Lower lobe of right lung (tissue), 2 donors: ENCODE measurements around the gene CDHR3. TPM values are rescaled to one million over a fixed set of nuclear protein-coding genes. Genes with fewer than 3 reads are reported as not detected.

Experiments used
- ATAC-seq, 2 donors: fragments of 200-7000 bp; cut with Tn5 transposase; one replicate each; pipeline ENCODE4 v1.9.1; 2020 to 2022; ENCODE audit warnings: mild to moderate bottlenecking in 2 of 2, moderate library complexity in 2 of 2
- DNase-seq: peaks from one replicate; pipeline ENCODE4 v3.0.0-alpha.2; 2020
- H3K27ac ChIP-seq: fragments of 200-600 bp; one replicate; pipeline ENCODE4 v1.8.0; 2022
- H3K27me3 ChIP-seq: fragments of 200-600 bp; one replicate; pipeline ENCODE4 v1.8.0; 2022; ENCODE audit warnings: low read depth
- H3K36me3 ChIP-seq: fragments of 200-600 bp; one replicate; pipeline ENCODE4 v1.8.0; 2022; ENCODE audit warnings: mild to moderate bottlenecking
- H3K4me1 ChIP-seq: fragments of 200-600 bp; one replicate; pipeline ENCODE4 v1.8.0; 2022
- H3K4me3 ChIP-seq: fragments of 200-600 bp; one replicate; pipeline ENCODE4 v1.8.0; 2022; ENCODE audit warnings: mild to moderate bottlenecking
- H3K9me3 ChIP-seq: fragments of 200-600 bp; one replicate; pipeline ENCODE4 v1.8.0; 2022
- intact Hi-C: fragments of 100-400 bp; cut with DNase I; formaldehyde crosslinking; loops from one replicate; pipeline ENCODE4 v1.11.0; 2022
- total RNA-seq: library from RNA; stranded (reverse); fragmentation: NEBNext Ultra II Directional; extraction: Animal tissue kit (Norgen Biotek cat#: 25700); gene quantifications from one replicate; pipeline ENCODE4 v1.2.1, GENCODE V29; 2021
- TF ChIP-seq, protein P1 (sequence below): fragments of 200-600 bp; IDR thresholded peaks from one replicate; pipeline ENCODE4 v1.8.0; 2022; ENCODE audit warnings: antibody characterized with exemption, mild to moderate bottlenecking
- donor health status: DM: no; HTN: yes; CAD: no; lungs with severe emphysema.

CDHR3 gene
- total RNA-seq, 1 donor from 2014 or later: 28.7 TPM

- no peak for DNase-seq
- H3K27ac ChIP-seq: no peak overlapping the region
- H3K27me3 ChIP-seq: no peaks in the 10 kb centered on the region
- intact Hi-C loops: no loop called here
- ATAC-seq: no peak
- no peak overlapping the region for H3K4me3 ChIP-seq
- H3K9me3 ChIP-seq: no peaks in the 10 kb centered on the region
- no peaks in the 10 kb centered on the region for H3K36me3 ChIP-seq
- peaks cover 5% of the 10 kb centered on the region for H3K4me1 ChIP-seq
- TF ChIP-seq, protein P1, sequence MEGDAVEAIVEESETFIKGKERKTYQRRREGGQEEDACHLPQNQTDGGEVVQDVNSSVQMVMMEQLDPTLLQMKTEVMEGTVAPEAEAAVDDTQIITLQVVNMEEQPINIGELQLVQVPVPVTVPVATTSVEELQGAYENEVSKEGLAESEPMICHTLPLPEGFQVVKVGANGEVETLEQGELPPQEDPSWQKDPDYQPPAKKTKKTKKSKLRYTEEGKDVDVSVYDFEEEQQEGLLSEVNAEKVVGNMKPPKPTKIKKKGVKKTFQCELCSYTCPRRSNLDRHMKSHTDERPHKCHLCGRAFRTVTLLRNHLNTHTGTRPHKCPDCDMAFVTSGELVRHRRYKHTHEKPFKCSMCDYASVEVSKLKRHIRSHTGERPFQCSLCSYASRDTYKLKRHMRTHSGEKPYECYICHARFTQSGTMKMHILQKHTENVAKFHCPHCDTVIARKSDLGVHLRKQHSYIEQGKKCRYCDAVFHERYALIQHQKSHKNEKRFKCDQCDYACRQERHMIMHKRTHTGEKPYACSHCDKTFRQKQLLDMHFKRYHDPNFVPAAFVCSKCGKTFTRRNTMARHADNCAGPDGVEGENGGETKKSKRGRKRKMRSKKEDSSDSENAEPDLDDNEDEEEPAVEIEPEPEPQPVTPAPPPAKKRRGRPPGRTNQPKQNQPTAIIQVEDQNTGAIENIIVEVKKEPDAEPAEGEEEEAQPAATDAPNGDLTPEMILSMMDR: no peak
Observed at GRCh38 chr7:106047818-106048705, 85.0 kb downstream of the CDHR3 start.

DNA sequence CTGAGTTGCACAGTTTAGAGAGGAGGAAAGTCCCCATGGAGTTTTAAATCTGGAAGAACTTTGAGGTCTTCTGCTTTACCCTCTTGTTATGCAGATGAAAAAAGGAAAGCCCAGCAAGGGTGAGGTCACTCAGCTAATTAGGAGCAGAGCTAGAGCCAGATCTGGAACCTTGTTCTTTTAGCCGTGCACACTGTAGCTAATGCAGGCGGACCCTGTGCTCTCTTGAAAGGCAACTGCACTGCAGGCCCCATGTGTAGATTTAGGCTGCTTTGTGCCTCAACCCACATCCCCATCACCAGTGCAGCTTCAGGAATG, 85.6 kb downstream of the CDHR3 start:
- no peak overlapping the region for H3K4me3 ChIP-seq
- H3K27me3 ChIP-seq: no peaks in the 10 kb centered on the region
- H3K27ac ChIP-seq: no peak overlapping the region
- intact Hi-C loops: no loop called here
- DNase-seq (no peak), ATAC-seq (no peak)
- no peaks in the 10 kb centered on the region for H3K9me3 ChIP-seq
- TF ChIP-seq, protein P1: no peak
- peaks cover 4% of the 10 kb centered on the region for H3K4me1 ChIP-seq
- H3K36me3 ChIP-seq: no peaks in the 10 kb centered on the region

- no peak overlapping the region for H3K27ac ChIP-seq
Observed at GRCh38 chr7:106049139-106049752, 86.2 kb downstream of the CDHR3 start.

DNA sequence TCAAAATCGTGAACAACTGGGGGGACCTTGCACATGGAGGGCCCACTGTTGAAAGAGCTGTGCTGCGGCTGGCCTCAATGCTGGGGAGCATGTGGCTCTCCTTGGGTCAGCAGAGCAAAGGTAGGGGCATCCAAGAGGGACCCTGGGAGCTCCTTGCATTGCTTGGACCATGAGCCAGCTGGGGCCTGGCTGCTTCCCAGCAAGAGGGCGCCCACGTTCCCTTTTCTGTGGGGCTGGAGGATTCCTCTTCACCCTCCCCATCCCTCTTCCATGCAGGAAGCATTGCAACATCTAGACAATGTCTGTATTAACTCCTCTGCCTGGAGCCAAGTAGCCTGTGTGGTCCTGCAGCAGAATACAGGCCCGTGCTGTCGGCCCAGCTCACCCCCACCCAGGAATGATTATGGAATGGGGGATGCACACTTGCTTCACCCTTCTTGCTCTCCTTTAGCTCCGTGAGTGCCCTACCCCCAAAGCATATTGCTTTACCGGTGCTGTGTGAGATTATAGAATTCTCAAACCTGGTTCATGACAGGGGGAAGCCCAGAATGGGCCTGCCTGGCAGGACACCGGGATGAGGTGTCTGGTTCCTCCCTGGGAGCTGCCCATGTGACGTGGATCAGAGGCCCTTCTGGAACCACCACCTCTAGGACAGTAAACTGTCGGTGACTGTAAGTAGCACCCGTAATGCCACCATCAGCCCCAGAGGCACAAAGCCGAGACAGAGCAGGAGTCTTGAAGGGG, 87.1 kb downstream of the CDHR3 start:
- no peak overlapping the region for H3K27ac ChIP-seq
- peak in 1 of 2 donors; percentile 48 for ATAC-seq
- intact Hi-C loops: no loop called here
- TF ChIP-seq, protein P1: peak; percentile 16
- no peak overlapping the region for H3K4me3 ChIP-seq
- no peaks in the 10 kb centered on the region for H3K36me3 ChIP-seq
- H3K27me3 ChIP-seq: no peaks in the 10 kb centered on the region
- no peaks in the 10 kb centered on the region for H3K9me3 ChIP-seq
- DNase-seq: no peak
- H3K4me1 ChIP-seq: peaks cover 4% of the 10 kb centered on the region

More at GRCh38 chr7:106049139-106049752, 86.2 kb downstream of the CDHR3 start:
- ATAC-seq: no peak
- H3K4me3 ChIP-seq: no peak overlapping the region
- H3K27me3 ChIP-seq: no peaks in the 10 kb centered on the region
- H3K4me1 ChIP-seq: peaks cover 4% of the 10 kb centered on the region
- no peaks in the 10 kb centered on the region for H3K36me3 ChIP-seq
- intact Hi-C loops: no loop called here
- TF ChIP-seq, protein P1: no peak
- no peaks in the 10 kb centered on the region for H3K9me3 ChIP-seq
- DNase-seq: no peak

DNA sequence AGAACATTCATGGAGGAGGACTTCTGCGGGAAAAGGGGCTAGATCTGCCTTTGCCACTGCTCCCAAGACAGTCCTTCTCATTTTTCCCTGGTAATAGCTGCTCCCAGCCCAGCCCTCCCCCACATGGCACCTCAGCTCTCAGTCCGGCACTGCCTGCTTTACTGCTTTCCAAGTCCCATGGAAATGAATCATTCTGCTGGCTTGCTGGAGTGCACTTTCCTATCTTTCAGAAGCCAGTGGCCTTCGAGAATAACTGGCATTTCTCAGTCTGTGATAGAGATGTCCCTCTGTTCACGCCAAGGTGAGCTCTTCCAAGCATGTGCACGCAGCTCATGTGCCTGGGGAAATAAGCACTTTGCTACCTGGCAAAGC, 87.7 kb downstream of the CDHR3 start:
- Histone ChIP-seq H3K9me3 (no peaks in the 10 kb centered on the region), H3K27me3 (no peaks in the 10 kb centered on the region), H3K36me3 (no peaks in the 10 kb centered on the region), H3K4me3 (no peak overlapping the region), H3K4me1 (peaks cover 4% of the 10 kb centered on the region), H3K27ac (no peak overlapping the region)
- ATAC-seq (no peak), DNase-seq (no peak)
- TF ChIP-seq, protein P1: no peak
- intact Hi-C loops: no loop called here
